GM21423 (cell line): ENCODE measurements around the gene ZSCAN20.

Source experiments
- ATAC-seq: cut with Tn5 transposase; IDR thresholded peaks from one replicate; pipeline ENCODE4 v1.9.1; 2021; ENCODE audit warnings: mild to moderate bottlenecking, moderate library complexity; ENCODE audit not compliant: unreplicated experiment

The ZSCAN20 gene

DNA sequence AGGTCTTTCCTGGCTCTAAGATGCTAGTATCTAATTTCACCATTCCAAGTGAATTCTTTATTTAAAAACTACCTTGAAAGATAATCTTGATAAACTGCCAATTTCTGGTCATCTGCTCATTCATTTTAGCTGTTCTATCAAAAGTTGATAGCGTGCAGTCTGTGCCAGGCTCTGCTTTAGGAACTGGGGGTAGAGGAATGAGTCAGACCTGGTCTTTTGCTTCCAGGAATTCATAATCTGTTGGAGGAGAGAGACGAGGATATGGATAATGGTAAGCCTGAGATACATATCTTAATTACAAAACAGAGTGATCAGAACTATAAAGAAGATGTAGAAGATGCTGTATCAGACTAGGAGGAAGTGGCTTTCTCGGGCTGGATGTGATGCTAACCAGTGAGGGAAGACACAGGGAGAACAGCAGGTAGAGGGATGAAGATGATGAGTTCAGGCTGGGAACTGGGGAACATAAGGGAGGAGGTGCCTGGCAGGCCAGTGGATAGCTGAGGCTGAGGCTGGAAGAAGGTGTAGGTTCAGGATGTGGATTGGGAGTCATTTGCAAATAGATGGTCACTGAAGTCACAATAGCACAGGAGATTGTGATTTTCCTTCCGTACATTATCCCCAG, 29.3 kb upstream of the ZSCAN20 start:
- ATAC-seq: no peak

- ATAC-seq: no peak
Observed at GRCh38 chr1:33443705-33444180, 28.7 kb upstream of the ZSCAN20 start.

DNA sequence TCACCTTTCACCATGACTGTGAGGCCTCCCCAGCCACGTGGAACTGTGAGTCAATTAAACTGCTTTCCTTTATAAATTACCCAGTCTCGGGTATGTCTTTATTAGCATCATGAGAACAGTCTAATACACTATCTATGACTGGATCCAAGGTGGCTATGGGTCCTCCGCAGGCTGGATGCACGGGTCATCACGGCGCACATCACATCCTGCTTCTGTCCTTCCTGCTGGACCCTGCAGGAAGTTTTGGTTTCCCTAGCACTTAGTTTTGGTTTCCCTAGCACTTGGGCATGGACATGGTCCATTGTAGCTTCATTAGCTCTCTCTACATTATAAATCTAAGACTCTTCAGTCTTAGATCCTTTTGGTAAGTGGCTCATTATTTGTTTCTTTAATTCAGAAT, 27.3 kb upstream of the ZSCAN20 start:
- no peak for ATAC-seq

GRCh38 chr1:33446590-33446989, 25.9 kb upstream of the ZSCAN20 start:
- ATAC-seq: no peak

DNA sequence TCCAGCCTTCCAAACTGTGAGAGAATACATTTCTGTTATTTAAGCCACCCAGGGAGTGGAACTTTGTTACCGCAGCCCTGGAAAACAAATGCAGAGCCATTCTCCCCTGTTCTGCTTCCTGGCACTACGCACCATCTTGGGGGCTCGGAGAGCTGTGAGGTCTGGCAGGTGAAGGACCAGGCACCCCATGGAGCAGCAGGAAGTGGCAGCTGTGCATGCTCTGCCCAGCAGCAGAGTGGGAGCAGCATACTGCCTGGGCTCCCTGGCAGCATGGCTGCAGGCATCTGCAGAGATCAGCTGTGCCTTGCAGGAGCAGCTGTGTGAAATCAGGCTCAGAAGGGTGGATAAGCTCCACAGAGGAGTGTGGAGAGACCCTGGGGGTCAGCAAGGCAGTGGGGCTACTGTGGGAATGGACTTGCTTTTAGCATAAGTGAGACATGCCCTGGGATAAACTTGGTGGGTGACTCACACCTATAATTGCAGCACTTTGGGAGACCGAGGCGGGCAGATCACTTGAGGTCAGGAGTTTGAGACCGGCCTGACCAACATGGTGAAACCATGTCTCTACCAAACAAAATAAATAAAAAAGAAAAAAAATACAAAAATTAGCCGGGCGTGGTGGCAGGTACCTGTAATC, 17.7 kb upstream of the ZSCAN20 start:
- ATAC-seq: no peak

DNA sequence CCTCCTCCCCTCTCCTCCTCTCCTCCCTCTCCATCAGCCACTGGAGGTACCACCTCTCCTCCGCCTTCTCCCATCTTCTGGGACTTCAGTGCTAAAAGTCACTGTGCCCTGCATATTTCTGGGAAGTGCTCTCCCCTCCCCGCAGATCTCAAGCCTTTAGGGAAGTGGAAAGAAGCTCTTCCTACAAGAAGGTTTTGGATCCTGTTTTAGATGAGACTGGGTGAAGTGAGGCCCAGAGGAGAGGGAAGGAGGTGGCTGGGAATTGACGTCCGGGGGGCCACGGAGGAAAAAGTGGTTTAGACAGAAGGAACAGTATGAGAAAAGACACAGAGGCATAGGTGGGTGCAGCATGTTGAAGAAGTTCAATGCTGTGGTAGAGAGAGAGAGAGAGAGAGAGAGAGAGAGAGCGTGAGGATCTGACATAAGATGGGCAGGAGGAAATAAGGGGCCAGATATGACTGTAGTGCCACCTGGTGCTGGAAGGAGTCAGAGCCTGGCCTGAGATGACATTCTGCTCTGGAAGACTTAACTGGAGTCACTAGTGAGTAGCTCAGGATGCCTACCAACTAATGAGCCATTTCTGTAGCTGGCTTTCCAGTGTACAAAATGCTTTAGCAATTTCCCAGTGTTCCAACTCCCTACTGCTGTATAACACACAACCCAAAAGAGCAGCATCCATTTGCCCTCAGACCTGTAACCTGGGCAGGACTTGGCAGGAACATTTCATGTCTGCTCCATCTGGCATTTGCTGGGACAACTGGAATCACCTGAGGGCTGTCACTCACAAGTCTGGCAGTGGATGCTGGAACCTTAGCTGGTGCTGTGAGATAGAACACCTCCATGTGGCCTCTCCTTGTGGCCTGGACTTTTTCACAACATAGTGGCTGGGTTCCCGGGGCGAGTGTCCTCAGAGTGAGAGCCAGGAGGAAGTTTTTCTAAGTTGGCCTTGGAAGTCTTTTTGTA, 16.6 kb upstream of the ZSCAN20 start:
- ATAC-seq: no peak

DNA sequence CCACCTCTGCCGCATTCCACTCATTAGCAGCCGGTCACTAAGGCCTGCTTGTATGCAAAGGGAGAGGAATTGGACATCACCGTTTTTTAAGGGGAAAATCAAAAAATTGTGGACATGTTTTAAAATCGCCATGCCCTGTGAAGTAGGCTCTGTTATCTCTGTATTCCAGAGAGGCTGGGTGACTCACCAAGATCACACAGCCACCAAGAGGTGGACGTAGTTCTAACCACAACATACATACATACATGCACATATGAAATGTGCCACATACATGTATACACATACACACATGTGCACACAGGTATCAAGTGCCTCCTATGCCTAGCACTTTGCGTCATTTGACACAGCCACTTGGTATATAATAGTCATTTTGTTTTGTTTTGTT, 16.0 kb upstream of the ZSCAN20 start:
- ATAC-seq: no peak

GRCh38 chr1:33459691-33460090, 12.8 kb upstream of the ZSCAN20 start:
- no peak for ATAC-seq

GRCh38 chr1:33460144-33460543, 12.3 kb upstream of the ZSCAN20 start:
- ATAC-seq: no peak

GRCh38 chr1:33460947-33461629, 11.4 kb upstream of the ZSCAN20 start:
- ATAC-seq: peak; percentile 72

DNA sequence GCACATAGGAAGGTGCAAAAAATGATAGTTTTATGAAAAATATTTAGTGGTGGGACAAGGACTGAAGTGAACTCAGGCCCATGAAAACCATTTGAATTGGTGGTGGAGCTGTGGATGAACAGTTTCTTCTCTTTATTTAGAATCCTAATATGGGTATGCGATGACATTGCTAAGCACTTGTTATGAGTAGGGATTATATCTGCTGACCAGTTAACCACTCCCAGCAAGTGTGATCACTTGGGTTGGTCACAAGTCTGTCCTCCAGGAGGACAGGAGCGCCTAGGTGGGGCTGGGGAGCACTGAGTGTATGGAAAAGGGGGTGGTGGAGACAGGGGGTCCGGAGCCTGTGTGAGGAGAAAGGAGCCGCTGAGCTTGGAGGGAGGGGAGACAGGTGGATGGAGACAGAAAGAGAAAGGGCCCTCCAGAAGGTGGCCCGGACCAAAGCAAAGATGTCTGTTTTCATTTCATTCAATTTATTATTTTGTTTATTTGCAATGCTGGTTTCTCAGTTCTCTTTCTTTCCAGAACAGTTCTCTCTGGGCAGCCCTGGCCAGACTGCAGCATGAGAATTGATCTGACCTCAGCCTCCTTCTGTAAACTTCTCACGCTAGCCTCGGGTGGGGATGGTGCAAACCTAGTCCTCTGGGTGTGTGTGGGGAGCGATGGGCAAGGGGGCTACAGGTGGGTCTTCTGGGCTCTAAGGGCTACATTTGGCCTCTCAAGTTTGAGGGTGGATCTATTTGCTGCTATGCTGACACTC, 9.9 kb upstream of the ZSCAN20 start:
- ATAC-seq: no peak

DNA sequence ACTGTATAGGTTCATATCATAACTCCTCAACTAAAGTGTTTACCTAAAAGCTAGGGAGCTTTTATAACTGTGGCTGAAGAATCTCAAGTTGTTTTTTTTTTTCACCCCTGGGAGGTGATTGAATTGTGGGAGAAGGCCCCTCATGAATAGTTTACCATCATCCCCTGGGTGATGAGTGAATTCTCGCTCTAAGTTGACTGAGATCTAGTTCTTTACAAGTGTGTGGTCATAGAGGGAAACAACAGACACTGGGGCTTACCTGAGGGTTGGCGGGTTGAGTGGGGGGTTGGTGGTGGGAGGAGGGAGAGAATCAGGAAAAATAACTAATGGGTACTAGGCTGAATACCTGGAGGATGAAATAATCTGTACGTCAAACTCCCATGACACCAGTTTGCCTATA, 7.9 kb upstream of the ZSCAN20 start:
- ATAC-seq: no peak

GRCh38 chr1:33465316-33465715, 7.1 kb upstream of the ZSCAN20 start:
- no peak for ATAC-seq

DNA sequence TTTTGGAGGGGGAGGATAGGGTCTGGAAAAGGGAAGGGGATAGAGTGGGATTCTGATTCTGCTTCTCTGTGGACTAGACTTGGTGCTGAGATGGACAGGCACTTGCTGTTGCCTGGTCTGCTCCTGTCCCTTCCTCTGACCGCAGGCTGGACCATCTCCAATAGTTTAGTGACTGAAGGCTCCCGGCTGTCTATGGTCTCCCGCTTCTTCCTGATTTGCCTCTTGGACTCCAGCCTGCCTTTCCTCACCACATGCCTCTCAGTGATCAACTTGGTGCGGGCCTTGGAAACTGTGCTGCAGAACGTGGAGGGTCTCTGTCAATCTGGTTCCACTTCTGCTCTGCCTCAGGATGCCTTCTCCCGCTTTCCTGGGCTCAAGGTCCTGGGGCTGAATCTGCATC, 6.3 kb upstream of the ZSCAN20 start:
- ATAC-seq: no peak

GRCh38 chr1:33468011-33468410, 4.4 kb upstream of the ZSCAN20 start:
- no peak for ATAC-seq

DNA sequence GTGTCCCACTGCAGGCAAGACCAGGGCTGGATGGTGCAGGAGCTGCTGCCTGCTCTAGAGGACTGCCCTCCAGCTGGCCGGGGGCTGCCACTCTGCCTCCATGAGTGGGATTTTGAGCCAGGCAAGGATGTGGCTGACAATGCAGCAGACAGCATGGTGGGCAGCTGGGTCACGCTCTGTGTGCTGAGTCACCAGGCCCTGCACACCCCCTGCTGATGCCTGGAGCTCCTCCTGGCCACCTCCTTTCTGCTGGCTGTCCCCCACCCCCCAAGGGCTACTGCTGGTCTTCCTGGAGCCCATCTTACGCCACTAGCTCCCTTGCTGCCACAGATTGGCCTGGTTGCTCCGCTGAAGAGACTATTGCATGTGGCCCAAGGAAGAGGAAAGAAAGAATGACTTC, 3.9 kb upstream of the ZSCAN20 start:
- ATAC-seq: no peak

- no peak for ATAC-seq
Observed at GRCh38 chr1:33468967-33469366, 3.5 kb upstream of the ZSCAN20 start.

- ATAC-seq: no peak
Observed at GRCh38 chr1:33469691-33470090, 2.8 kb upstream of the ZSCAN20 start.

DNA sequence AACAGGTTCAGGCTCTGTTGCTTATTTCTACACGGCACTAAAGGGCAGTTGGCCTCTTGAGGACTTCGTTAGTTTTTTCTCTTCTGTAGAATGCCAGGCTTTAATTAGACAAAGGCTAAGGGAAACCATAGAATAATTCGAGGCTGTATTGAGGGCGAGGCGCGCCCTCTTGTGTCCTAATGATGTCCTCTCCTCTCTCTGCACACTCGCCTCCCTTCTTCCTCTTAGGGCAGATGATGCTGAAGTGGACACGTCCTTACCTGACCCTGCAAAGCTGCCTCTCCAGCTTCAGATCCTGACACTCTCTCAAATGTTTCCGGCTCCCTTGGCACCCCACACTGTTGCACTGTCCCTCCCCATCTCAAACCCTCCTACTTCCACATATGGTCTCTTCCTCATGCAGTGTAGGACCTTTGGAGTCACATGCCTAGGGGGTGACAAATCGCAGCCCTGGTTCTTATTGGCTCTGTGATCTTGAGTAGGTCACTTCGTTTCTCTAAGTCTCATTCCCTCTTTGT, 1.9 kb upstream of the ZSCAN20 start:
- peak; percentile 30 for ATAC-seq

- no peak for ATAC-seq
Observed at GRCh38 chr1:33471416-33471815, 1.0 kb upstream of the ZSCAN20 start.
